Heart left ventricle (tissue), 16 donors: ENCODE results near the gene NSD1. TPM values are rescaled to one million over a fixed set of nuclear protein-coding genes. Genes with fewer than 3 reads are reported as not detected.

Experiments used
- ATAC-seq, 4 donors: fragments of 200-7000 bp; cut with Tn5 transposase; one replicate each; pipeline ENCODE4 v1.9.1; 2020 to 2022; ENCODE audit warnings: moderate library complexity in 4 of 4, mild to moderate bottlenecking in 3 of 4, moderate number of reproducible peaks in 1 of 4
- DNase-seq, 5 donors: peaks; one replicate each; pipeline ENCODE4 v3.0.0-alpha.2; 2020
- H3K27ac ChIP-seq, 12 donors: fragments of 200-600 bp; sonication (generic) in 4 of 12; one replicate each; pipeline versions ENCODE4 v1.5.0 to v1.8.0; 2016 to 2022; ENCODE audit warnings: mild to moderate bottlenecking in 2 of 12
- H3K27me3 ChIP-seq, 9 donors: fragments of 200-600 bp; sonication (generic) in 2 of 9; one replicate each; pipeline versions ENCODE4 v1.5.1 to v1.8.0; 2016 to 2022; ENCODE audit warnings: mild to moderate bottlenecking in 3 of 9
- H3K36me3 ChIP-seq, 9 donors: fragments of 200-600 bp; sonication (generic) in 2 of 9; one replicate each; pipeline versions ENCODE4 v1.5.0 to v1.8.0; 2018 to 2022; ENCODE audit warnings: mild to moderate bottlenecking in 2 of 9
- H3K4me1 ChIP-seq, 12 donors: fragments of 200-600 bp; sonication (generic) in 4 of 12; one replicate each; pipeline versions ENCODE4 v1.5.0 to v1.8.0; 2016 to 2022; ENCODE audit warnings: mild to moderate bottlenecking in 3 of 12
- H3K4me3 ChIP-seq, 12 donors: fragments of 200-600 bp; sonication (generic) in 4 of 12; one replicate each; pipeline versions ENCODE4 v1.5.0 to v1.8.0; 2017 to 2022; ENCODE audit warnings: mild to moderate bottlenecking in 9 of 12, moderate library complexity in 4 of 12
- H3K9me3 ChIP-seq, 12 donors: fragments of 200-600 bp; sonication (generic) in 4 of 12; one replicate each; pipeline versions ENCODE4 v1.5.0 to v1.8.0; 2016 to 2022; ENCODE audit warnings: mild to moderate bottlenecking in 1 of 12
- POLR2A ChIP-seq, 2 donors: fragments of 450-650 bp; IDR thresholded peaks; one replicate each; pipeline ENCODE4 v1.6.1; 2017; ENCODE audit warnings: antibody characterized with exemption in 2 of 2, mild to moderate bottlenecking in 2 of 2, moderate library complexity in 2 of 2
- WGBS, 4 donors: extraction: QIAGEN DNeasy Blood & Tissue Kit in 2 of 4; methylation state at CpG; one replicate each; pipeline versions ENCODE4 v1.1.5 to v1.1.7; 2013 to 2018; 5-methylcytosine and 5-hydroxymethylcytosine counted together
- intact Hi-C, 10 donors: fragments of 100-400 bp; cut with DNase I; formaldehyde crosslinking; loops; one replicate each; pipeline versions ENCODE4 v1.11.1 to v1.14.2; 2022
- polyA plus RNA-seq, 2 donors: library from polyadenylated mRNA; stranded (reverse); fragments of 200-250 nt; gene quantifications; one replicate each; pipeline ENCODE4 v1.2.3, GENCODE V29; 2013
- total RNA-seq, 9 donors: library from RNA; depleted of rRNA in 2 of 9; stranded (reverse); fragments of >200 nt in 2 of 9; fragmentation: NEBNext Ultra II Directional in 3 of 9; extraction: Animal tissue kit (Norgen Biotek cat#: 25700) in 3 of 9; gene quantifications; one replicate each; pipeline versions ENCODE4 v1.1.0 to v1.2.4, GENCODE V29; 2016 to 2023
- TF ChIP-seq, protein P1 (sequence below), 12 donors: fragments of 200-600 bp; sonication (generic) in 4 of 12; IDR thresholded peaks; one replicate each; pipeline versions ENCODE4 v1.5.0 to v1.8.0; 2018 to 2022; ENCODE audit warnings: antibody characterized with exemption in 12 of 12, mild to moderate bottlenecking in 5 of 12
- donor health status: ischemic (EF 13 %, LVEDD 7.1; RV severe dilation, severe dysfunction).
- donor health status: healthy with polysubstance abuse.
- donor health status: DM: no; HTN: yes; CAD: no.
- donor health status: DM: no; HTN: no; CAD: no.
- donor health status: ischemic (EF 25% LVEDD 6.9; RV normal size, moderate dysfunction).
- donor health status: ischemic (EF 25% LVEDD 5.7; RV mildly dilated, moderate dysfunction).
- donor health status: healthy.
- donor health status: DM: yes; HTN: yes; CAD: no.
- donor health status: ischemic (EF 35%, LVEDD 5.7; RV mildly dilated, moderate dysfunction).
- donor health status: nonischemic (EF 11% LVEDD 7.7; RV severe dilation, severe dysfunction).
- donor health status: DM: yes; HTN: yes; CAD: no.
- donor health status: PGD.
- donor health status: ischemic (EF 29% LVEDD 5.4; RV normal size, mild dysfunction).
- donor health status: nonischemic (EF 23%, LVEDD 6.1; RV moderate dilation, normal function).

The NSD1 gene
- total and polyA plus RNA-seq, 11 donors, result 10.9 to 64.6 (median 43.9) TPM

DNA sequence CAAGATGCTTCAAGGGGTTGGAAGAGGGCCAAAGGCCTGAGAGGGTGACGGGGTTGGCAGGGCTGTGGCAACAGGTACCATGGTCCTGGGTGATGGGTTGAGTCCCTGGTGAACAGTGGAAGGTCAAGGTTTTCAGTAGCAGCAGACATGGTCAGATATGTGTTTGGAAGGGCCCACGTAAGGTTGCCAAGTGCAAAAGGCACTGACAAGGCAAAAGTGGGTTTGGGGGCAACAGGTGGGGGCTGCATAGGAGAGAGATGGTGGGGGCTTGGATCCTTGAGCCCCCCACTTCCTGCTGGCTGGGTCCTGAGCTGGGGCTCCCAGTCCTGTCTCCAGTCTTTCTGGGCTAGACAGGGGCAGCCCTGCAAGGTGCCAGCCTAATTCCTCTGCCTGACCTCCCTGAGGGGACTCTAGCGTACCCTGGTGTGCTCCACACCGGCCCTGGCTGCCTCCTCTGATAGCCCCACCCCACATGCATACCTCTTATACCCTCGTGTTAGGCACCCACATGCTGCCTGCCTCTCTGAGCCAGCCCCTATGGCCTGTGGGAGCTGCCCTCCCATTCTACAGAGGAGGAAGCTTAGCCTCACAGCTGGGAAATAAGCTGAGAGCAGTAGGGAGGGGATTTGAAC is 20.9 kb upstream of the NSD1 start:
- 70 to 72% (median 71%) methylated on average over 5 of the region's 5 CpGs for WGBS, 4 donors
- Histone ChIP-seq H3K27ac (no peak overlapping the region), H3K27me3 (no peaks in the 10 kb centered on the region), H3K36me3 (no peaks in the 10 kb centered on the region), H3K4me1 (peaks cover 0 to 28% (median 15%) of the 10 kb centered on the region in 12 donors), H3K9me3 (no peaks in the 10 kb centered on the region), H3K4me3 (no peak overlapping the region)
- no peak for ATAC-seq
- TF ChIP-seq POLR2A (IDR thresholded peaks at IDR 0.05), result no peak
- TF ChIP-seq, protein P1, sequence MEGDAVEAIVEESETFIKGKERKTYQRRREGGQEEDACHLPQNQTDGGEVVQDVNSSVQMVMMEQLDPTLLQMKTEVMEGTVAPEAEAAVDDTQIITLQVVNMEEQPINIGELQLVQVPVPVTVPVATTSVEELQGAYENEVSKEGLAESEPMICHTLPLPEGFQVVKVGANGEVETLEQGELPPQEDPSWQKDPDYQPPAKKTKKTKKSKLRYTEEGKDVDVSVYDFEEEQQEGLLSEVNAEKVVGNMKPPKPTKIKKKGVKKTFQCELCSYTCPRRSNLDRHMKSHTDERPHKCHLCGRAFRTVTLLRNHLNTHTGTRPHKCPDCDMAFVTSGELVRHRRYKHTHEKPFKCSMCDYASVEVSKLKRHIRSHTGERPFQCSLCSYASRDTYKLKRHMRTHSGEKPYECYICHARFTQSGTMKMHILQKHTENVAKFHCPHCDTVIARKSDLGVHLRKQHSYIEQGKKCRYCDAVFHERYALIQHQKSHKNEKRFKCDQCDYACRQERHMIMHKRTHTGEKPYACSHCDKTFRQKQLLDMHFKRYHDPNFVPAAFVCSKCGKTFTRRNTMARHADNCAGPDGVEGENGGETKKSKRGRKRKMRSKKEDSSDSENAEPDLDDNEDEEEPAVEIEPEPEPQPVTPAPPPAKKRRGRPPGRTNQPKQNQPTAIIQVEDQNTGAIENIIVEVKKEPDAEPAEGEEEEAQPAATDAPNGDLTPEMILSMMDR (IDR thresholded peaks at IDR 0.05), result no peak
- DNase-seq, result peak in 1 of 5 donors; percentile 19
- intact Hi-C loops, result loop anchor here (1.0 to 10.0 kb wide), 17 partner anchors 40 to 455 kb away; partner anchors contain the start of genes PRELID1 (in 4 of the 10), RAB24 (in 4 of the 10), MXD3 (in 1 of the 10) and SLC34A1 (in 1 of the 10)

DNA sequence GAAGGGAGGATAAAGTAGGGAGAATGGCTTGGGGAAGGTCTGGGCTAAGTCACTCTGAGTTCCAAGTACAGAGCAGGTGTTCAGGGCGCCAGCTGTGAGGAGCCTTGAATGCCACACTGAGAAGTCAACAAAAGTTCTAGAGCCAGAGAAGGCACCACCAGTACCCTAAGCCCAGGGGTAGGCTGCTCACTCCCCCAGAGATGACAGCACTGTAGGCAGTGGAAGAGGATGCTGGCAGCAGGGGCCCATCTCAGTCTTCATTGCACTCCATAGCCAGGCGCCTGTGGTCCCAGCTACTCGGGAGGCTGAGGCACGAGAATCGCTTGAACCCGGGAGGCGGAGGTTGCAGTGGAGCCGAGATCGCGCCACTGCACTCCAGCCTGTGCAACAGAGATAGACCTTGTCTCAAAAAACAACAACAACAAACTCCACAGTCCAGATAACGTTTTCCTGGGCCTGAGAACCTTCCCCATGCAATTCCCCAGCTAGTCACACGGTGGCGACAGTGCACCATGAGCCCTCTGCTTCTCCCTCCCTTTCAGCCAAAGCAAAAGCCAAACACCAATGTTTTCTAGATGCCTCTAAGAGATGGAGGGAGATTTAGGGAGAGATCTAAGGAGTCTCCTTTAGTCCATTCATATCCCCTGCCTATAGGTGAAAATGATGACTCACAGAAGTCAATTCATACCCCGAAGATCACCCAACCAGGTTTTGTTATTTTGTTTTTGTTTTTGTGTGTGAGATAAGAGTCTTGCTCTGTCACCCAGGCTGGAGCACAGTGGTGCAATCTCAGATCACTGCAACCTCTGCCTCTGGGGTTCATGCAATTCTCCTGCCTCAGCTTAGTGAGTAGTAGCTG is 19.8 kb upstream of the NSD1 start:
- Histone ChIP-seq H3K36me3 (no peaks in the 10 kb centered on the region), H3K4me1 (peaks cover 0 to 28% (median 15%) of the 10 kb centered on the region in 12 donors), H3K27ac (peak overlapping the region in 9 of 12 donors; percentile 12 to 71 (median 54)), H3K9me3 (no peaks in the 10 kb centered on the region), H3K27me3 (no peaks in the 10 kb centered on the region), H3K4me3 (peak overlapping the region in 6 of 12 donors; percentile 24 to 37 (median 29))
- intact Hi-C loops, result loop anchor here (1.0 to 10.0 kb wide), 16 partner anchors 20 to 456 kb away; partner anchors contain the start of genes PRELID1 (in 4 of the 10), RAB24 (in 4 of the 10), MXD3 (in 1 of the 10) and NSD1 (in 1 of the 10)
- TF ChIP-seq, protein P1 (IDR thresholded peaks at IDR 0.05), result peak; percentile 95 to 100 (median 99)
- TF ChIP-seq POLR2A (IDR thresholded peaks at IDR 0.05), result no peak
- ATAC-seq, result peak in 3 of 4 donors; percentile 60 to 68 (median 63)
- WGBS, 4 donors, result 16 to 18% (median 17%) methylated on average over 14 of the region's 14 CpGs
- DNase-seq, result peak; percentile 63 to 84 (median 73)

- DNase-seq (peak; percentile 89 to 96 (median 93)), ATAC-seq (peak; percentile 88 to 98 (median 96))
- 19 to 30% (median 24%) methylated on average over 33 to 49 of the region's 49 CpGs for WGBS, 4 donors
- peaks cover 0 to 28% (median 15%) of the 10 kb centered on the region in 12 donors for H3K4me1 ChIP-seq
- no peaks in the 10 kb centered on the region for H3K27me3 ChIP-seq
- H3K4me3 ChIP-seq, result peak overlapping the region in 9 of 12 donors; percentile 11 to 51 (median 36)
- H3K9me3 ChIP-seq, result no peaks in the 10 kb centered on the region
- intact Hi-C loops, result loop anchor here (5.0 to 10.0 kb wide), 9 partner anchors 80 to 268 kb away; partner anchors contain the start of genes PRELID1 (in 5 of the 10), RAB24 (in 5 of the 10), MXD3 (in 2 of the 10) and SLC34A1 (in 1 of the 10)
- H3K27ac ChIP-seq, result peak overlapping the region; percentile 32 to 76 (median 60)
- peak in 1 of 2 donors; percentile 54 for TF ChIP-seq POLR2A (IDR thresholded peaks at IDR 0.05)
- TF ChIP-seq, protein P1 (IDR thresholded peaks at IDR 0.05), result peak in 1 of 12 donors; percentile 16
- no peaks in the 10 kb centered on the region for H3K36me3 ChIP-seq
Measured at GRCh38 chr5:177116631-177117373, 16.8 kb upstream of the NSD1 start.
